GM19043 (cell line): ENCODE data around the gene LBX2.

ENCODE experiments used
- ATAC-seq: cut with Tn5 transposase; IDR thresholded peaks from one replicate; pipeline ENCODE4 v1.9.1; 2021; ENCODE audit warnings: low read depth; ENCODE audit not compliant: unreplicated experiment

LBX2 gene, protein sequence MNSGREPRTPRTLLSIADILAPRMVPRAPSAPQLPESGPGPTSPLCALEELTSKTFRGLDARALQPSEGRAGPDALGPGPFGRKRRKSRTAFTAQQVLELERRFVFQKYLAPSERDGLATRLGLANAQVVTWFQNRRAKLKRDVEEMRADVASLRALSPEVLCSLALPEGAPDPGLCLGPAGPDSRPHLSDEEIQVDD

DNA sequence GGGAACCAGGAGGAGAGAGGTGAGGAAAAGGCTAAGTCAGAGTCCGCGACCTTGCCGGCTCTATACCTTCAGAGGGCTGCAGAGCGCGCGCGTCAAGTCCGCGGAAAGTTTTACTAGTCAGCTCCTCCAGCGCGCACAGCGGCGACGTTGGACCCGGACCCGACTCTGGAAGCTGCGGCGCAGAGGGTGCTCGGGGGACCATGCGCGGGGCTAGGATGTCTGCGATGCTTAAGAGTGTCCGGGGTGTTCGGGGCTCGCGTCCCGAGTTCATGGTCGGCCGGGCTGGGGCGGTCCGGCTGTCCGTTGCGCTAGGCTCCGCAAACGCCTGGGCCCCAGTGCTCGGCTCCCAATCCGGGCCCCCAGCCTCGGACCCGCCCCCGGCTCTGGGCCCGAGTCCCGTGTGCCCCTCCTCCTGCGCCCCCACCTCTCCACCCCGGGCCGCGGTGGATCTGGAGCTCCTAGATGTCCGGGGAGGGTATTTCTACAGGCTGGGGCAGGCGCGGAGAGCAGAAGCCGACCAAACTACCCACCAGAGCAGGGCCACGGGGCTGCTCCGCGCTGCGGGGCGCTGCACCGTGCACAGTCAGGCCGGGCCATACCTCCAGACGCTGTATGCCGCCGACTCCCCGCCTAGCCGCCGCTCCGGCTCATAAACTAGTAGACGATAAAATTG, at the start of gene LBX2:
TSS of gene LBX2 (minus strand) at position 337 of the 673 bp plus-strand sequence. CDS start at position 271, 66 bp downstream.
- ATAC-seq, result no peak

DNA sequence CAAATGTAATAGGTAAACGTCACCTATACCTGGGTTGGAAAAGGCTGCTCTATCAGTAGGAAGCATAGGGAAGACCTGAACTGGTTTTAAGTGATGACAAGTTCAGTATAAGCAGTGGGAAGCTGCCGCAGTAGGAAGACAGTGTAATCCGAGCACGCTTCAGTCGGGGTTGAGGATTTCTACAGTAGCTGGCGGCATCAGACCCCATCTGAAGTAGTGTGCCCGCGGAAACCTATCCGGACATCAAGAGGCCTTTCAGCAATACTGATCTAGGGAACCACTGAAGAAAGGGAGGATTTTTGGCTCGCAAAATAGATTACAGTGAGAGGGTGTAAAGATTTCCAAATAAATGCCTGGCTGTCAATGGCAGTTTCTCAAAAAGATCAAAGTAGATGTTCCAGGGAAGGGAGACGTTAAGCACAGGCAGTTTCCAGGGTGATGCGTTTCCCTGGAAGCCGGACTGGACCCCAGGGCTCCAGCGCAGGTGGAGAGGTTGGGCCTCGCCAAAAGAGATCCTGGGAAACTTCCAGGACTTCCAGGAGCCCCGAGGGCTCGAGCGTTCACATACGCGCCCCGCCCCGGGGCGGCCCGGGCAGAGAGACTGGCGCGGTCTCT, 49.0 kb upstream of the LBX2 start:
- no peak for ATAC-seq

DNA sequence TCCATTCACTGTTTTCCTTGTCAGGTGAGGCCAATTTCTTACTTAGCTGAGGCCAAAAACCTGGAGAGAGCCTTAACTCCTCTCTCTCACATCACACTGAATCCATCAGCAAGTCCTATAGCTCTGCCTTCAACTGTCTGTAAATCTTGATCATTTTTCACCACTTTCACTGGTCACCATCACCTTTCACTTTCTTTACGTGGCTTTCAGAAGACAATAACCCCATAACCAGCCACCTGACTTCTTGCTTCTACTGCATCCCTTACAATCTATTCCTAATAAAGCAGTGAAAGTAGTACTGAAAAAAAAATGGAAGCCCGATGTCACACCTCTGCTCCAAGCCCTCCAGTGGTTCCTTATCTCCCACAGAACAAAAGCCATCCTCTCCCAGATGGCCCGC, 46.6 kb upstream of the LBX2 start:
- ATAC-seq, result no peak

DNA sequence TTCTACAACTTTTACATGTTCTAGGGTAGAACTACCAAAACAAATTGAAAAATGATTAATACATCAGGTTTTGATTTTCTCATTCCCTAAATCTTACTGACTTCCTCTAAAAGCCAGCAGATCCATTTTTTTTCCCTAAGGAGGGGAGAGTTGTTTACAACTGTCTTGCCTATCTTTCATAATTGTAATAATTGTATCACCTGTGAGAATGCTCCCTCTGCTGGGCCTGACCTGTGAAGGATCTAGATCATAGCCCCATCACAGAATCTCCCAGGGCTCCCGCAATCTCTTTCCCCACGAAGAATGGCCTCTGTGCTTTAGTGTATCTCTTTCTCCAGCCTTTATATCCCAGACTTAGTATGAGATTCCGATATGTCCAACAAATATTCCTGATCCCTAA, 45.2 kb upstream of the LBX2 start:
- ATAC-seq, result no peak

DNA sequence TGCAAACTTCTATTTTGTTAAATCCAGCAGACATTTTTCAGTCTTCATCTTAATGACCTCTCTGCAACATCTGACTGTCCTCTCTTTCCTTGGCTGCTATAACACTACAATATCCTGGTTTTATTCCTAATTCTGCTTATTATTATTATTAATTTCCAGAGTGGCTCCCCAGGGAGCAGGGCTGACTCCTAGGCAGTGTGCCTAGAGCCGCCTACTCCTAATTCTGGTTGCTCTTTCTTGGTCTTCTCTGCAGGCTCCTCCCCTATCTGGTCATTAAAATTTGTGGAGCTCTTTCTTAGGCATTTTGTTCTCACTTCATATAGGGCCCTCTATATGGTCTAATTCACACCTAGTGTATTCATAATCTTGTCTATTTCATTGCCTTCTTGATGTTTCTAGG, 43.6 kb upstream of the LBX2 start:
- no peak for ATAC-seq

DNA sequence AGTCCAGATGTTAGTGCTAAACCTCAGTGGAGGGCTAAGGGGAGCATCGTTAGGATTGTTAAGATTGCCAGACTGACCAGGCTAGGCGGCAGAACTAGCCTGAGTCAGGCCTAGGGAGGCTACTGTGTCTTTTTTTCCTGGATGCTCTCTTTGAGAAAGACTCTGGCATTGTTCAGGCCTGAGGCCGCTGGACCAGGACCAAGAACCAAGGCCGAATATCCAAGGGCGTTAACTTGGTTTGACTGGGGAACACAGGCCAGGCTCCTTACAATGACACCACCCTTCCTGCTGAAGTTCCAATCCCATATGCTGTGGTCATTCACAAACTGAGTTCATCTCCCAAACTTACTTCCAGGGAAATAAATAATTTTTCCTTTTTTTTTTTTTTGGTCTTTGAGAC, 40.9 kb upstream of the LBX2 start:
- no peak for ATAC-seq

DNA sequence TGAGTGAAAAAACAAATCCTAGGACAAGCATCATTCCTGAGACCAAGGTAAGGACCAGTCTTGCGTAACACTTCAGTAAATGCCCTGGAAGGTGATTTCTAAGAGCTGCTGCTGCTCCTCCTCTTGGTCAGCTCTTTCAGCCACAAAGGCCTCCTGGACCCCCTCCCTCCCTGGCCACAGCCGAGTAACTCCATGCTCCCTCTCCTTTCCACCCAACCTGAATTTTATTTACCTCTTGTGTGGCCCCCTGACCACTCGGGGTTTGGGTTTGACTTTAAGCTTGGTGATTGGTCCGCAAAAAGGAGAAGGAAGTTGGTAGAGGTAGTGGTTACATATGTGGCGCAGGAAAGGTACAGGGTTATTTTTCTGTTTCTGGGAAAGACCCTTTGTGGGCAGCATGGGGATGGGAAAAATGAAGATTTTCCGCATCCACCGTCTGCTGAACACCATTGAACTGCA, 39.5 kb upstream of the LBX2 start:
- ATAC-seq, result no peak

DNA sequence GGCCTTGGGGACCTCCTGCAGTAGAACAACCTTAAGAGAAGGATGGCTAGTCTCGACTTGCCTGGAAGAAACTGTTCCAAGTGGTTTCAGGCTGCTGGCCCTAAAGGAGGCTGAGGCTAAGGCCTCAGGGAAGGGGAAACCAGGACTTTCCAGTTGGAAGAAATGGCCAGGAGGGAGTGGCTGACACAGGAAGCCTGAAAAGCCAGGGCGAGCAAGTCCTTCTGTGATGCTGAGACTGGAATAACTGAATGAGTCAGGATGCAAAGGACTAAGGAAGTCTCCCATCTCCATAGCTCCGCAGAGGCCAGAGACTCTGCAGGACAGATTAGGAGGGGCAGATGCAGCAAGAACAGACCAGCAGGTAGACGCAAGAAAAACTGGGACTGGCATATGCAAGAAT, 37.7 kb upstream of the LBX2 start:
- no peak for ATAC-seq

DNA sequence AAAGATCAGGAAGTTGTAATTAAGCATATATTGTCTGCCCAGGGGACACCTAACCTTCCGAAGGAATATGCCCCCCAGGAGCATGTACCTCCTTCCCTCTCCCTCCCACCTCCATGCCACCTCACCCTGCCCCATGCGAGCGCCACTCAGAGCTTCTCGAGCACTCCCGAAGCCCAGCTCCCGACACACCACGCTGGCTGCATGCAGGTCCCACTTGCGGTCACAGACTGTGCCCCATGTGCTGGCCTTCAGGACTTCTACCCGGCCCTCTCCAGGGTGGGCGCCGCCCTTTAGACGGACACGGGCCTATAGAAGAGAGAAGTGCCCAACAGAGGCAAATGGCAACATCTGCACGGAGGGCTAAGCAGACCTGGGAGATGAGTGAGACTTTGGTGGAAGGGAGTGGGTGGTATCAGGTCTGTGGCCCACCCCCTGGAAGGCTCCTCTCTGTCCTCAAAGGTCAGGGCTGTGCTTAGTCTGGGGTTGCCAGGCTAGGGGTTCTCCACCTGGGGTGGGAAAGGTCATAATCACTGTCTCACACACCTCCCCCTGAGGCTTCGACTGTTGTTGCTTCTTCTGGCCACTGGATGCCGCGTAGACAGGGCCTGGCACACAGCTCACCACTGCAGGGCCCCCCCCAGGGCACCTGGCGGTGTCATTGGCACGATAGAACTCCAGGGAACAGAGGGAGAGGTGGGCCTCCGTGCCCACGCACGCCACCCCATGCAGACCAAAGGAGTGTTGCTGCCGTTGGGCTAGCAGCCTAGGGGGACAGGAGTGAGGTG, 37.0 kb upstream of the LBX2 start:
- ATAC-seq, result no peak

DNA sequence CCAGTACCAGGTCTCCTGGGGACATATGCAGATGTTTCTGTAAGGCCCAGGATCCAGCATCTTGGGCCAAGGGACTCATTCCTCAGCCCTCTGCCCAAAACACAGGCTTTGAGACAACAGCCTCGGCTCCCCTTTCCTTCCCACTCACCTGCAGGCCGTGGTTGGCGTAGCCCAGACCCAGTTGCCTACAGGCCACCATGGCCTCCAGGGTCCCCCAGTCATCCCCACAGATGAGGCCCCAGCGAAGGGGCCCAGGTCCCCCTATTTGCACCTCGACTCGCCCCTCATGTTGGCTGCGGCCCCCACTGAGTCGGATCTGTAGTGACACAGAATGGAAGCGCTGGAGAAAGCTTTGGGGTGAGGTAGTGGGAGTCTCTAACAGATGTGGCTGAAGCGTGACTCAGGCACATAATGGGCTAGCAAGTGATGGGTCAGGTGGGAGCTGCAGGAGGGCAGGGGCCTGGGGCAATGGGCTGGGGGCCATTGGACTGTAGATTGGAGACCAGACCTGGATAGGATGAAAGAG, 36.1 kb upstream of the LBX2 start:
- ATAC-seq, result no peak

DNA sequence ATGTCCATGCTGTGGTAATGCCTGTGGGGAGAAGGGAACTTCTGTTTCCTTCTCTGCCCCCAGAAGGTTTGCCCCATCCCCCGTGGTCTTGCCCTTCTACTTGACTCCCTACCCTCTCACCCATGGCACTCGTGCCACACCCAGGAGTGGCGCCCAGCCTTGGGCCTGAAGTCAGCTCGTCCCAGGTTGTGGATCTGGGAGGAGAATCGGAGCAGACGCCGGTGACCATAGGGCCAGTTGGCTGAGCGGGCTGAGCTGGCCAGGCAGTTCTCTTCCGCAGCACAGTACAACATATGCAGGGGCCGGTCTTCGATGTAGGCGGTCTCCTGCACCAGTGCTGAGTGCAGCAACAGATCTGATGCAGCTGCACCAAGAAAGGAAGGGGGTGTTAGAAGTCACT, 35.0 kb upstream of the LBX2 start:
- ATAC-seq, result no peak

DNA sequence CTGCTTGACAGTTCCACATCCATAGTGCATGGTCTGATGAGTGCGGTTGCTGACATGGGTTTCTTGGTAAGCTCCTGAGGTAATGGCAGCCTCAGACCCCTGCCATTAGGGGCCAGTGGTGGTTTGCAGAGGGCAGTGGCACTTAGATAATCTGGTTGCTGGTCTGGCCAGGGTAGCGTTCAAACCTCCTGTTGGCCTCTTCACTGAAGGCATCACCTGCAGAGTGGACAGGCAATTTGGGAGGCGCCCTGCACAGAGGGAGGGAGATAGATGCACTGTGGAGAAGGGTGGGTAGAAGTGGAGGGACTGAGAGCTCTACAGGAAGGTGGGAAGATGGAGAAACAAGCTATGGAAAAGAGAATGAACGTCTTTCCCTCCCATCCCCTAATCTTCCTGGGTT, 34.1 kb upstream of the LBX2 start:
- ATAC-seq, result no peak

DNA sequence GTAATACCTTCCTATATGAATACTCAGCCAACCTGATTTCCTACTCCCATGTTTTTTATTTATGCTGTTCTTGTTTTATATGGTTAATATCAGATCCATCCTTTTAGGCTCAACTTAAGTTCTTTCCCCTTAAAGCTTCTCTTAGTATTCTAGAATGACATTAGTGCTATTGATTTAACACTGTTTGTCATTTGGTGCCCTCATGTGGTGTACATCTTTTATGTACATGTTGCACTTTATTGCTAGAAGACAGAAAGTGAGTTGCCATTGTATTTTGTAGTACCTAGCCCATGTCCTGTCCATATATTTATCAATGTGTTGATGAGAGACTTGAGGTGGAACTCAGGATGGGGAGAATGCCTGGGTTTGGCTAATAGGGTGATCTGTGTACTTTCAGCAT, 32.8 kb upstream of the LBX2 start:
- no peak for ATAC-seq

DNA sequence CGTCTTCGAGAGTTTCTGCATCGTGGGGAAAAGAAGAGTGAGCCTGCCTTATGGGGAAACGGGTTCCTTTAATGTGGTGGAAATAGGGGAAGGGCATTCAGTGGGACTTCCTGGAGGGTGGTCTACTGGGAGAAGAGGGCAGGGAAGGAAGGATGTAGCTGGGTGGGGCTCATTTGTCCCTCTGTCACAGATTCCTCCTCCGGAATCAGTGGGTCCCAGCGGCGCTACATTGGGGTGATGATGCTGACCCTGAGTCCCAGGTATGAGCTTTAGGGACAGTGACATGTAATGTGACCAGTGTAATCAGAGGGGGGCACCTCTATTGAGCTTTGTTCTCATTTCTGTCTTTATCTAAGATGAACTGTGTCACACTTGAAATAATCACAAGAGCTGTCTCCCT, 32.3 kb upstream of the LBX2 start:
- no peak for ATAC-seq

DNA sequence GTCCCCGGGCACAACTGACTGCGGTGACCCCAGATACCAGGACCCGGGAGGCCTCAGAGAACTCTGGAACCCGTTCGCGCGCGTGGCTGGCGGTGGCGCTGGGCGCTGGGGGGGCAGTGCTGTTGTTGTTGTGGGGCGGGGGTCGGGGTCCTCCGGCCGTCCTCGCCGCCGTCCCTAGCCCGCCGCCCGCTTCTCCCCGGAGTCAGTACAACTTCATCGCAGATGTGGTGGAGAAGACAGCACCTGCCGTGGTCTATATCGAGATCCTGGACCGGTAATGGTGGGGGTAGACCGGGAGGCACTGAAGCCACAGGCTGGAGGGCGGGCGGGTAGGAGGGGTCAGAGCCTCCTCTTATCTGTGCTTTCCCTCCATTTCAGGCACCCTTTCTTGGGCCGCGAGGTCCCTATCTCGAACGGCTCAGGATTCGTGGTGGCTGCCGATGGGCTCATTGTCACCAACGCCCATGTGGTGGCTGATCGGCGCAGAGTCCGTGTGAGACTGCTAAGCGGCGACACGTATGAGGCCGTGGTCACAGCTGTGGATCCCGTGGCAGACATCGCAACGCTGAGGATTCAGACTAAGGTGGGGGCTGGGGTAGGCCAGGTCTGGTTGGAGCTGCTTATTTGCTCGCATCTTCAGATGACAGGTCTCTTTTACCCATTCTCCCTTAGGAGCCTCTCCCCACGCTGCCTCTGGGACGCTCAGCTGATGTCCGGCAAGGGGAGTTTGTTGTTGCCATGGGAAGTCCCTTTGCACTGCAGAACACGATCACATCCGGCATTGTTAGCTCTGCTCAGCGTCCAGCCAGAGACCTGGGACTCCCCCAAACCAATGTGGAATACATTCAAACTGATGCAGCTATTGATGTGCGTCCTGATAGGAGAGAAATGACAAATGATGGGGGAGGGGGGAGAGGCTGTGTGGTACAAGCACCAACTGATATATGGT, 31.1 kb upstream of the LBX2 start:
- no peak for ATAC-seq

DNA sequence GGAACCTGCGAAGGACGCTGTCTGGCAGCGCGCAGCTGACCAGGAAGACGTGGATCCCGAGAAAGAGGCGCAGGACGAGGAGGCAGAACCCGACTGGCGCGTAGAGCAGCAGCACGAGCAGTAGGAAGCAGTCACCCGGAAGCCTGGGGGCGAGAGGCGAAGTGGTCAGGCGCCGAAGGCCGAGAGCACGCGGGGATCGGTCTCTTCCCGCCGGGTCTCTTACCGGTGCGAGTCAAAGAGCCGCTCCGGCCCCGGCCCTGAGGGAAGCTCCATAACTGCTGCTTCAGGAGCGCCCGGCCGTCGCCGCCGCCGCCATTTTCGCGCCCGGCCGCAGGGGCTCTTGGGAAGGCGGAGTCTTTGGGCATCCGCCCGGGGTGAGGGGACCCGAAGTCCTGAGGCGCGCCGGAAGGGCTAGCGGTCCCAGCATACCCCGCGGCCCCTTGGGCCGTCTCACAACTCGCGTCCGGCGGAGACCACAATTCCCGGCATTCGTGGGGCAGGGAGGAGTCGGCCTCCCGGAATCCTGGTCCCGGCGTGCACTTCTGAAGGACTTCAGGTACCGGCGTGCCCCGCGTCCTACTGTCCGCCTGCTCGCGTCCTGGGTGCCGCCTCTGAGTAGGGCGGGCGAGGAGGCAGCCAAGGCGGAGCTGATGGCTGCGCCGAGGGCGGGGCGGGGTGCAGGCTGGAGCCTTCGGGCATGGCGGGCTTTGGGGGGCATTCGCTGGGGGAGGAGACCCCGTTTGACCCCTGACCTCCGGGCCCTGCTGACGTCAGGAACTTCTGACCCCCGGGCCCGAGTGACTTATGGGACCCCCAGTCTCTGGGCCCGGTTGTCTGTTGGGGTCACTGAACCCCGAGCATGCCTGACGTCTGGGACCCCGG, 30.2 kb upstream of the LBX2 start, which contains the start of the genes AUP1 and HTRA2:
TSS of gene AUP1 (minus strand) at position 350 of the 882 bp plus-strand sequence. CDS start at position 273, 77 bp downstream.
TSS of gene HTRA2 (plus strand) at position 577 of the 882 bp plus-strand sequence. CDS start at position 651, 74 bp downstream.
- peak; percentile 86 for ATAC-seq

DNA sequence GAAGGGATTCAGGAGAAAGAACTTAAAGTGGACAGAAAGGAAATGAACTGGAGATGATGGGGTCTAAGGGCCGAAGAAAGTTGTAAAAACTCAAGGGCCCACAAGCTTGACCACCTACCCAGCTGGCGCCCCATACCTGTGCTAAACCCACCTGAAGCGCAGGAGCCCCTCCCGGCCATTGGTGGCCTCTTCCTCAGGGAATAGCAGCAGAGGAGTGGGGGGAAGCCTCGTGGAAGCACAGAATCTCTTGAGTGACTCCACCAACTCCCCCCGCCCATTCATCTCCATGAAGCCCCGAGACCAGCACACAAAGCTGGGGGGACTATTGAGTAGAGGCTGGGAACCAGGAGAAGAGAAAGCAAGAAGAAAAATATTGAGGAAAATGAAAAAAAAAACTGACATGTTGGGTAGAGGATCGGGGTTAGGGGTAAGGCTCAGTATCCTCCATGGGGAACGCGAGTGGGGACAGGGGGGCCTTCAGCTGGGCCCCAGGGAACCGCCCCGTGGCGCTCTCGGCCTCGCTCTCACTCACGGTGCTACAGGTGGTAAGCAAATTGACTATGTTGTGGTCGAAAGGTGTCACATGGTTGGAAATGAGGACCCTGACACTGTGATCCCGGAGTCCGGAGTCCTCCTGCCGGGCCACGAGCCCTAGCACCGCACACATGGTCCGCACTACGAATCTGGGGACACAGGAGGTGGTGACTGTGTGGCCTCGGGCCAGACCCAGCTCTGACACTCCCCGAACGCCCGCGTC, 29.4 kb upstream of the LBX2 start:
- ATAC-seq, result no peak

DNA sequence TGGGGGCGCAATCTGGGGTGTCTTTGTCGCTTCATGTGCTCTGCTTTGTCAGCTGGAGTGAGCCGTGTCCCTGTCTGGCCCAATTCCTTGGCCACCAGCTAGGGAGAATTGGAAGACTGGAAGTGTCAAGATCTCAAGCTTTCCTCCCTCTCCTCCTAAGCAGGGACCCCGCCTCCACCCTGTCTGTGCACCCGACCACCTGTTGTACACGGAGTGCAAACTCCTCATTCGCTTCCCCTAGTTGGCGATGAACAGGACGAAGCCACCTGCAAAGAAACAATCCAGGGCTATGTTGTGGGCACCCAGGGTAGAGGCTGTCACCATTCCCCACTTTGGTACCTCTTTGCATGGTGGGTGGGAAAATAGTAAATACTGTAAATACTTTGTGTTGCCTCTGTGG, 28.3 kb upstream of the LBX2 start:
- ATAC-seq, result no peak
